ES-I3 (cell line): Measurements from ENCODE around the gene KIR3DL1.
"Not testable (repeated sequence)": the region's sequence is repeated elsewhere in the genome, so short reads cannot be mapped to it uniquely, and the experiment has no call there.

ENCODE experiments used
- H3K36me3 ChIP-seq: 2 replicates; pipeline ENCODE4 v1.6.1; 2013; ENCODE audit warnings: mild to moderate bottlenecking, low read length, control low read depth, moderate library complexity; ENCODE audit not compliant: insufficient read depth
- H3K4me1 ChIP-seq: 2 replicates; pipeline ENCODE4 v1.6.1; 2013; ENCODE audit warnings: mild to moderate bottlenecking, control low read depth, low read length; ENCODE audit not compliant: insufficient read depth
- H3K9ac ChIP-seq: 2 replicates; pipeline ENCODE4 v1.6.1; 2013; ENCODE audit warnings: low read depth, mild to moderate bottlenecking, low read length, moderate library complexity
- H3K9me3 ChIP-seq: 2 replicates; pipeline ENCODE4 v1.6.1; 2013; ENCODE audit warnings: mild to moderate bottlenecking, low read length, moderate library complexity; ENCODE audit not compliant: control insufficient read depth, insufficient read depth

The KIR3DL1 gene

GRCh38 chr19:54816251-54816650, at the start of gene KIR3DL1:
TSS of gene KIR3DL1 (plus strand) at chr19:54816468.
- H3K36me3 ChIP-seq, H3K9ac ChIP-seq, H3K9me3 ChIP-seq, H3K4me1 ChIP-seq: not testable (repeated sequence)

GRCh38 chr19:54769646-54770045, 46.6 kb upstream of the KIR3DL1 start, which contains the start of gene KIR2DL1:
TSS of gene KIR2DL1 (plus strand) at chr19:54769793. CDS start at chr19:54769851, 58 bp downstream.
- not testable (repeated sequence) for H3K9me3 ChIP-seq, H3K4me1 ChIP-seq, H3K36me3 ChIP-seq

GRCh38 chr19:54770511-54770910, 45.8 kb upstream of the KIR3DL1 start:
- not testable (repeated sequence) for H3K4me1 ChIP-seq, H3K9me3 ChIP-seq, H3K36me3 ChIP-seq, H3K9ac ChIP-seq

More at GRCh38 chr19:54769646-54770045, 46.6 kb upstream of the KIR3DL1 start, which contains the start of gene KIR2DL1:
- H3K9ac ChIP-seq, result not testable (repeated sequence)

GRCh38 chr19:54771018-54771960, 45.0 kb upstream of the KIR3DL1 start:
- not testable (repeated sequence) for H3K4me1 ChIP-seq, H3K9ac ChIP-seq, H3K36me3 ChIP-seq, H3K9me3 ChIP-seq

GRCh38 chr19:54772666-54773065, 43.6 kb upstream of the KIR3DL1 start:
- not testable (repeated sequence) for H3K9ac ChIP-seq, H3K4me1 ChIP-seq, H3K36me3 ChIP-seq, H3K9me3 ChIP-seq

GRCh38 chr19:54775095-54775815, 41.0 kb upstream of the KIR3DL1 start:
- H3K9me3 ChIP-seq, H3K4me1 ChIP-seq, H3K36me3 ChIP-seq, H3K9ac ChIP-seq: not testable (repeated sequence)

GRCh38 chr19:54775830-54776229, 40.4 kb upstream of the KIR3DL1 start:
- H3K9me3 ChIP-seq, H3K4me1 ChIP-seq, H3K36me3 ChIP-seq, H3K9ac ChIP-seq: not testable (repeated sequence)

- not testable (repeated sequence) for H3K4me1 ChIP-seq, H3K9me3 ChIP-seq, H3K9ac ChIP-seq, H3K36me3 ChIP-seq
These were observed 38.4 kb upstream of the KIR3DL1 start for GRCh38 chr19:54777851-54778250.

- not testable (repeated sequence) for H3K9me3 ChIP-seq, H3K9ac ChIP-seq, H3K36me3 ChIP-seq, H3K4me1 ChIP-seq
These were observed 37.4 kb upstream of the KIR3DL1 start for GRCh38 chr19:54778896-54779295.

- not testable (repeated sequence) for H3K36me3 ChIP-seq, H3K9ac ChIP-seq, H3K9me3 ChIP-seq, H3K4me1 ChIP-seq
These were observed 33.4 kb upstream of the KIR3DL1 start for GRCh38 chr19:54782916-54783315.

GRCh38 chr19:54786091-54786723, 30.1 kb upstream of the KIR3DL1 start:
- not testable (repeated sequence) for H3K9me3 ChIP-seq, H3K4me1 ChIP-seq, H3K9ac ChIP-seq

GRCh38 chr19:54788154-54788553, 28.1 kb upstream of the KIR3DL1 start:
- not testable (repeated sequence) for H3K9ac ChIP-seq, H3K9me3 ChIP-seq, H3K4me1 ChIP-seq, H3K36me3 ChIP-seq

More at GRCh38 chr19:54786091-54786723, 30.1 kb upstream of the KIR3DL1 start:
- H3K36me3 ChIP-seq, result not testable (repeated sequence)

GRCh38 chr19:54790711-54791110, 25.6 kb upstream of the KIR3DL1 start:
- no peaks in the 10 kb centered on the region for H3K36me3 ChIP-seq
- no peak overlapping the region for H3K9ac ChIP-seq
- H3K4me1 ChIP-seq, result no peaks in the 10 kb centered on the region
- no peaks in the 10 kb centered on the region for H3K9me3 ChIP-seq

GRCh38 chr19:54791476-54791875, 24.8 kb upstream of the KIR3DL1 start:
- no peaks in the 10 kb centered on the region for H3K36me3 ChIP-seq
- no peak overlapping the region for H3K9ac ChIP-seq
- no peaks in the 10 kb centered on the region for H3K9me3 ChIP-seq
- H3K4me1 ChIP-seq, result no peaks in the 10 kb centered on the region
